Measurements from ENCODE around the gene ADPRS.

ADPRS gene

GRCh38 chr1:36119456-36119855 lies 30.8 kb downstream of the ADPRS start:
- peaks cover 12% of the 10 kb centered on the region for H3K4me1 ChIP-seq (ENCODE audit: control insufficient read depth, insufficient read depth, low read length)
- H3K9ac ChIP-seq (ENCODE audit: low read length), result no peak overlapping the region
- no peak overlapping the region for H3K27ac ChIP-seq (ENCODE audit: low read depth, low read length)
- H3K27me3 ChIP-seq (ENCODE audit: control insufficient read depth, insufficient read depth, low read length), result no peaks in the 10 kb centered on the region
- H3K36me3 ChIP-seq (ENCODE audit: control insufficient read depth, insufficient read depth, low read length), result no peaks in the 10 kb centered on the region
- no peak overlapping the region for H3K4me3 ChIP-seq (ENCODE audit: low read length)

- no peak overlapping the region for H3K9ac ChIP-seq (ENCODE audit: low read length)
- no peak overlapping the region for H3K27ac ChIP-seq (ENCODE audit: low read depth, low read length)
- peaks cover 4% of the 10 kb centered on the region for H3K27me3 ChIP-seq (ENCODE audit: control insufficient read depth, insufficient read depth, low read length)
- H3K4me3 ChIP-seq (ENCODE audit: low read length), result no peak overlapping the region
- no peaks in the 10 kb centered on the region for H3K4me1 ChIP-seq (ENCODE audit: control insufficient read depth, insufficient read depth, low read length)
- no peaks in the 10 kb centered on the region for H3K36me3 ChIP-seq (ENCODE audit: control insufficient read depth, insufficient read depth, low read length)
Measured at GRCh38 chr1:36122062-36123030, 33.7 kb downstream of the ADPRS start.

GRCh38 chr1:36123356-36123755 lies 34.7 kb downstream of the ADPRS start:
- H3K27me3 ChIP-seq (ENCODE audit: control insufficient read depth, insufficient read depth, low read length), result peaks cover 4% of the 10 kb centered on the region
- H3K4me3 ChIP-seq (ENCODE audit: low read length), result no peak overlapping the region
- no peaks in the 10 kb centered on the region for H3K36me3 ChIP-seq (ENCODE audit: control insufficient read depth, insufficient read depth, low read length)
- H3K27ac ChIP-seq (ENCODE audit: low read depth, low read length), result no peak overlapping the region
- no peak overlapping the region for H3K9ac ChIP-seq (ENCODE audit: low read length)
- no peaks in the 10 kb centered on the region for H3K4me1 ChIP-seq (ENCODE audit: control insufficient read depth, insufficient read depth, low read length)

GRCh38 chr1:36124404-36125128 lies 35.9 kb downstream of the ADPRS start:
- Histone ChIP-seq H3K36me3 (ENCODE audit: control insufficient read depth, insufficient read depth, low read length) (no peaks in the 10 kb centered on the region), H3K4me1 (ENCODE audit: control insufficient read depth, insufficient read depth, low read length) (no peaks in the 10 kb centered on the region), H3K27ac (ENCODE audit: low read depth, low read length) (peak overlapping the region; percentile 32), H3K27me3 (ENCODE audit: control insufficient read depth, insufficient read depth, low read length) (peaks cover 4% of the 10 kb centered on the region), H3K4me3 (ENCODE audit: low read length) (peak overlapping the region; percentile 24), H3K9ac (ENCODE audit: low read length) (no peak overlapping the region)

- H3K27ac ChIP-seq (ENCODE audit: low read depth, low read length), result peak within 1 kb of the TSS; percentile 32
- H3K9ac ChIP-seq (ENCODE audit: low read length), result no peak within 1 kb of the TSS
Measured at GRCh38 chr1:36125129-36125991, 36.7 kb downstream of the ADPRS start, which contains the start of gene COL8A2. Gene COL8A2 (minus strand): TSS chr1:36125222. CDS start chr1:36100242, 24,980 bp downstream.

GRCh38 chr1:36126005-36126716 lies 37.5 kb downstream of the ADPRS start:
- Histone ChIP-seq H3K4me1 (ENCODE audit: control insufficient read depth, insufficient read depth, low read length) (no peaks in the 10 kb centered on the region), H3K9ac (ENCODE audit: low read length) (no peak overlapping the region), H3K27ac (ENCODE audit: low read depth, low read length) (no peak overlapping the region), H3K27me3 (ENCODE audit: control insufficient read depth, insufficient read depth, low read length) (peaks cover 4% of the 10 kb centered on the region), H3K36me3 (ENCODE audit: control insufficient read depth, insufficient read depth, low read length) (no peaks in the 10 kb centered on the region), H3K4me3 (ENCODE audit: low read length) (no peak overlapping the region)

More at GRCh38 chr1:36125129-36125991, 36.7 kb downstream of the ADPRS start, which contains the start of gene COL8A2:
- no peaks in the 10 kb centered on the region for H3K4me1 ChIP-seq (ENCODE audit: control insufficient read depth, insufficient read depth, low read length)
- H3K36me3 ChIP-seq (ENCODE audit: control insufficient read depth, insufficient read depth, low read length), result no peaks in the 10 kb centered on the region
- H3K27me3 ChIP-seq (ENCODE audit: control insufficient read depth, insufficient read depth, low read length), result peaks cover 4% of the 10 kb centered on the region
- H3K4me3 ChIP-seq (ENCODE audit: low read length), result peak within 1 kb of the TSS; percentile 38

DNA sequence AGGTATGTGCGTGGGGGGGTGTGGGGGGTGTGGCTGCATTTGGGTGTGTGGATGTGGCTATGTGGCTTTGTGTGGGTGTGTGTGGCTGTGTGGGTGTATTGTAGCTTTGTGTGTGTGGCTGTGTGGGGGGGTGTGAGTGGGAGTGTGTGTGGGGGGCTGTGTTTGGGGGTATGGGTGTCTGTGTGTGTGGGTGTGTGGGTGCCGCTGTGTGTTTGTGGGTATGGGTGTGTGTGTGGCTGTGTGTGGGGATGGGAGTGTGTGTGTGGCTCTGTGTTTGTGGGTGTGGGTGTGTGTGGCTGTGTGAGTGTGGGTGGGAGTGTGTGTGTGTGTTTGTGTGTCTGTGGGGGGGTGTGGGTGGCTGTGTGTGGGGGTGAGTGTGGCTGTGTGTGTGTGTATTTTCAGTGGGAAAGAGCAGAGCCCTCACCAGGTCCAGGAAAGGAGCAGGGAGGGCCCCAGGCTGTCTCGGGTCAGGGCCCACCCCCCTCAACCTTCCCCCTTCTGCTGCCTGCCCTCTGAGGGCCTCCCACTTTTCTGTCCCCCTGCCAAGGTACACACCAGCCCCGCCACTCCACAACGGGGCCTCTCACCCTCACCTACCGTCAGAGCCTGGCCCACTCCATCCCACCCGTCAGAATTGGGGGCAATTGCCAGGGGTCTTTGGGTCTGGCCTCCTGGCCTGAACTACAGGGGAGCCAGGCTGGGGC lies 38.3 kb downstream of the ADPRS start:
- no peak overlapping the region for H3K27ac ChIP-seq (ENCODE audit: low read depth, low read length)
- no peaks in the 10 kb centered on the region for H3K4me1 ChIP-seq (ENCODE audit: control insufficient read depth, insufficient read depth, low read length)
- no peak overlapping the region for H3K4me3 ChIP-seq (ENCODE audit: low read length)
- peaks cover 4% of the 10 kb centered on the region for H3K27me3 ChIP-seq (ENCODE audit: control insufficient read depth, insufficient read depth, low read length)
- no peaks in the 10 kb centered on the region for H3K36me3 ChIP-seq (ENCODE audit: control insufficient read depth, insufficient read depth, low read length)
- no peak overlapping the region for H3K9ac ChIP-seq (ENCODE audit: low read length)

- Histone ChIP-seq H3K4me1 (ENCODE audit: control insufficient read depth, insufficient read depth, low read length) (peaks cover 1% of the 10 kb centered on the region), H3K4me3 (ENCODE audit: low read length) (no peak overlapping the region), H3K36me3 (ENCODE audit: control insufficient read depth, insufficient read depth, low read length) (no peaks in the 10 kb centered on the region), H3K27me3 (ENCODE audit: control insufficient read depth, insufficient read depth, low read length) (peaks cover 4% of the 10 kb centered on the region), H3K27ac (ENCODE audit: low read depth, low read length) (no peak overlapping the region), H3K9ac (ENCODE audit: low read length) (no peak overlapping the region)
Measured at GRCh38 chr1:36128126-36128904, 39.6 kb downstream of the ADPRS start.

DNA sequence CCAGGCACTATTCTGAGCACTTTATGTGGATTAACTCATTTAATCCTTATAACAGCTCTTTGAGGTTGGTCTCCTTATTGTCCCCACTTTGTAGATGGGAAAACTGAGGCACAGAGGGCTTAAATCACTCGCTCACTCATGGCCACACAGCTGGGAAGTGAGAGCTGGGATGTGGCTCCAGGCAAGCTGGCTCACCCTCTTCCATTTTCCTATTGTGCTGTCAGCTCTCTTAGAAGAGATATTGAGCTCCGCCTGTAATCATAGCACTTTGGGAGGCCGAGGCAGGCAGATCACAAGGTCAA lies 40.2 kb downstream of the ADPRS start:
- H3K27me3 ChIP-seq (ENCODE audit: control insufficient read depth, insufficient read depth, low read length), result peaks cover 4% of the 10 kb centered on the region
- no peak overlapping the region for H3K4me3 ChIP-seq (ENCODE audit: low read length)
- no peak overlapping the region for H3K27ac ChIP-seq (ENCODE audit: low read depth, low read length)
- no peak overlapping the region for H3K9ac ChIP-seq (ENCODE audit: low read length)
- H3K4me1 ChIP-seq (ENCODE audit: control insufficient read depth, insufficient read depth, low read length), result peaks cover 3% of the 10 kb centered on the region
- no peaks in the 10 kb centered on the region for H3K36me3 ChIP-seq (ENCODE audit: control insufficient read depth, insufficient read depth, low read length)

DNA sequence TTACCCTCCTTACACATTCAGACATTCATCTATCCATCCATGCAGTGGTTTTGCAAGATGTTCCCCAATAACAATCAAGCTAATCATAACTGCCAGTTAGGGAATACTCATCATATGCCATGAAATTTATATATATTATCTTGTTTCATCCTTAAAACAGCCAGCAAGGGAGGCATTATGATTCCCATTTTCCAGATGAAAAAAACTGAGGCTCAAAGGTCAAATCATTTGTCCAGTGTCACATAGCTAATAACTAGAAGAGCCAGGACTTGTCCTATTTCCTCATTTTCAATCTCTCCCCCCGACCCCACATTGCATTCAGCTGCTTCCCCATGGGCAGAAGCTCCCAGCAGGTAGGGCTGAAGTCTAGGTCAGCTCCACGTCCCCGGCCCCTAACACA lies 43.3 kb downstream of the ADPRS start:
- H3K27me3 ChIP-seq (ENCODE audit: control insufficient read depth, insufficient read depth, low read length), result no peaks in the 10 kb centered on the region

GRCh38 chr1:36133484-36133883 lies 44.8 kb downstream of the ADPRS start:
- Histone ChIP-seq H3K27ac (ENCODE audit: low read depth, low read length) (no peak overlapping the region), H3K36me3 (ENCODE audit: control insufficient read depth, insufficient read depth, low read length) (peaks cover 9% of the 10 kb centered on the region), H3K4me3 (ENCODE audit: low read length) (no peak overlapping the region), H3K9ac (ENCODE audit: low read length) (no peak overlapping the region), H3K27me3 (ENCODE audit: control insufficient read depth, insufficient read depth, low read length) (no peaks in the 10 kb centered on the region), H3K4me1 (ENCODE audit: control insufficient read depth, insufficient read depth, low read length) (peaks cover 28% of the 10 kb centered on the region)

More for the DNA sequence above, 43.3 kb downstream of the ADPRS start:
- Histone ChIP-seq H3K4me3 (ENCODE audit: low read length) (no peak overlapping the region), H3K36me3 (ENCODE audit: control insufficient read depth, insufficient read depth, low read length) (no peaks in the 10 kb centered on the region), H3K9ac (ENCODE audit: low read length) (no peak overlapping the region), H3K4me1 (ENCODE audit: control insufficient read depth, insufficient read depth, low read length) (peaks cover 26% of the 10 kb centered on the region), H3K27ac (ENCODE audit: low read depth, low read length) (no peak overlapping the region)
